Neural progenitor cell (in vitro differentiated cells): ENCODE measurements around the gene TLR5.

Experiments
- EZH2 ChIP-seq: fragments of 200-600 bp; sonication (generic); IDR thresholded peaks from 2 replicates; pipeline ENCODE4 v1.6.1; 2017; ENCODE audit warnings: antibody characterized with exemption, mild to moderate bottlenecking, moderate library complexity
- EZH2phosphoT487 ChIP-seq: fragments of 200-600 bp; sonication (generic); IDR thresholded peaks from 2 replicates; pipeline ENCODE4 v1.6.1; 2017; ENCODE audit warnings: antibody characterized with exemption
- TF ChIP-seq, protein P1 (sequence below): fragments of 200-600 bp; sonication (generic); IDR thresholded peaks from 2 replicates; pipeline ENCODE4 v1.5.1; 2017; ENCODE audit warnings: antibody characterized with exemption, mild to moderate bottlenecking

GRCh38 chr1:223189903-223190724 is 47.1 kb upstream of the TLR5 start:
- TF ChIP-seq, protein P1, sequence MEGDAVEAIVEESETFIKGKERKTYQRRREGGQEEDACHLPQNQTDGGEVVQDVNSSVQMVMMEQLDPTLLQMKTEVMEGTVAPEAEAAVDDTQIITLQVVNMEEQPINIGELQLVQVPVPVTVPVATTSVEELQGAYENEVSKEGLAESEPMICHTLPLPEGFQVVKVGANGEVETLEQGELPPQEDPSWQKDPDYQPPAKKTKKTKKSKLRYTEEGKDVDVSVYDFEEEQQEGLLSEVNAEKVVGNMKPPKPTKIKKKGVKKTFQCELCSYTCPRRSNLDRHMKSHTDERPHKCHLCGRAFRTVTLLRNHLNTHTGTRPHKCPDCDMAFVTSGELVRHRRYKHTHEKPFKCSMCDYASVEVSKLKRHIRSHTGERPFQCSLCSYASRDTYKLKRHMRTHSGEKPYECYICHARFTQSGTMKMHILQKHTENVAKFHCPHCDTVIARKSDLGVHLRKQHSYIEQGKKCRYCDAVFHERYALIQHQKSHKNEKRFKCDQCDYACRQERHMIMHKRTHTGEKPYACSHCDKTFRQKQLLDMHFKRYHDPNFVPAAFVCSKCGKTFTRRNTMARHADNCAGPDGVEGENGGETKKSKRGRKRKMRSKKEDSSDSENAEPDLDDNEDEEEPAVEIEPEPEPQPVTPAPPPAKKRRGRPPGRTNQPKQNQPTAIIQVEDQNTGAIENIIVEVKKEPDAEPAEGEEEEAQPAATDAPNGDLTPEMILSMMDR, result no peak
- no peak for TF ChIP-seq EZH2
- TF ChIP-seq EZH2phosphoT487, result no peak
